ENCODE results near the gene TENT5C. TPM values are rescaled to one million over a fixed set of nuclear protein-coding genes. Genes with fewer than 3 reads are reported as not detected.

The TENT5C gene
- polyA plus RNA-seq, 1 donor (not counting 4 experiments of a cell fraction or from before 2014, with no cell fraction given): 0.13 TPM

DNA sequence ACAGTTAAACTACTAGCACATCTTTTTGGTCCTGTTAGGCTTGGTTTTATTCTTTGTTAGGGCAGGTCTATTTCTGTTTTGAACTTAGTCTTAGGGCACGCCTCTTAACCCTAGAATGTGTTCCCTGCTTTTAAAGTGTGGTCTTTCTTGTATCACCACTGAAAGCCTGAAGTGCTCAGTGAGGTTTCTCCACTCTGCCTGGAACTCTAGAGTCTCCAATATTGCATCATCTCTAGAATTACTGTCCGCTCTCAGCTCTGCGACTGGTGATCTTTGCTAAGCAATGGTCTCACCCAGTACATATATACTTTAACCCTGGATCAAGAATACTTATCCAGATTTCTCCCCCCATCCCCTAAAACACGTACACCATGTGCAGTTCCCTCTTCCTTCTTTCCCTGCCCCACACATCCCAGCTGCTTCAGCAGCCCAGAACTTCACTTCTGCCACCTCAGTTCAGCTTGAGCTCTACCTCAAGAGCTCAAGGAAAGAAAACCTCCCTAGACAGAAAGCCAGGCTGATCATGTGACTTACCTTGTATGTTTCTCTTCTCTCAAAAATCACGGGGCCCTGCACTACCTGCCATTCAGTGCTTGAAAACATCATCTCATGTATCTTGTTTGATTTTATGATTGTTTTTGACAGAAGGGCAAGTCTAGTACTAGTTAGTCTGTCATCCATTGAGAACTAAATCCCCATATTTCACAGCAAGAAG lies 59.9 kb downstream of the TENT5C start:
- no peak for TF ChIP-seq EZH2 (IDR thresholded peaks at IDR 0.05; ENCODE audit: low read length)
- TF ChIP-seq, protein P1, sequence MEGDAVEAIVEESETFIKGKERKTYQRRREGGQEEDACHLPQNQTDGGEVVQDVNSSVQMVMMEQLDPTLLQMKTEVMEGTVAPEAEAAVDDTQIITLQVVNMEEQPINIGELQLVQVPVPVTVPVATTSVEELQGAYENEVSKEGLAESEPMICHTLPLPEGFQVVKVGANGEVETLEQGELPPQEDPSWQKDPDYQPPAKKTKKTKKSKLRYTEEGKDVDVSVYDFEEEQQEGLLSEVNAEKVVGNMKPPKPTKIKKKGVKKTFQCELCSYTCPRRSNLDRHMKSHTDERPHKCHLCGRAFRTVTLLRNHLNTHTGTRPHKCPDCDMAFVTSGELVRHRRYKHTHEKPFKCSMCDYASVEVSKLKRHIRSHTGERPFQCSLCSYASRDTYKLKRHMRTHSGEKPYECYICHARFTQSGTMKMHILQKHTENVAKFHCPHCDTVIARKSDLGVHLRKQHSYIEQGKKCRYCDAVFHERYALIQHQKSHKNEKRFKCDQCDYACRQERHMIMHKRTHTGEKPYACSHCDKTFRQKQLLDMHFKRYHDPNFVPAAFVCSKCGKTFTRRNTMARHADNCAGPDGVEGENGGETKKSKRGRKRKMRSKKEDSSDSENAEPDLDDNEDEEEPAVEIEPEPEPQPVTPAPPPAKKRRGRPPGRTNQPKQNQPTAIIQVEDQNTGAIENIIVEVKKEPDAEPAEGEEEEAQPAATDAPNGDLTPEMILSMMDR (optimal IDR thresholded peaks at IDR 0.05 in 1 of 3, IDR thresholded peaks at IDR 0.05 in 1 of 3, conservative IDR thresholded peaks at IDR 0.05 in 1 of 3; ENCODE audit: extremely low read depth in 1 of 3, insufficient read depth in 2 of 3, low read length in 3 of 3): no peak
- Histone ChIP-seq H3K9me3 (ENCODE audit: control insufficient read depth, low read depth, low read length) (no peaks in the 10 kb centered on the region), H3K27me3 (ENCODE audit: control insufficient read depth, extremely low read depth, insufficient read depth, low read length) (no peaks in the 10 kb centered on the region), H3K9ac (ENCODE audit: control insufficient read depth, extremely low read depth, insufficient read depth, low read length) (no peak overlapping the region), H4K20me1 (ENCODE audit: control insufficient read depth, extremely low read depth, insufficient read depth, low read length) (no peaks in the 10 kb centered on the region), H3K27ac (ENCODE audit: control insufficient read depth, insufficient read depth, low read length) (no peak overlapping the region), H3K4me3 (ENCODE audit: control insufficient read depth in 2 of 3, extremely low read depth in 1 of 3, insufficient read depth in 2 of 3, low read depth in 1 of 3, low read length in 3 of 3) (no peak overlapping the region), H3K4me1 (ENCODE audit: control insufficient read depth, extremely low read depth, insufficient read depth, low read length) (no peaks in the 10 kb centered on the region), H3K4me2 (ENCODE audit: control insufficient read depth, extremely low read depth, insufficient read depth, low read depth, low read length) (no peak overlapping the region), H3K36me3 (ENCODE audit: control insufficient read depth in 2 of 2, extremely low read depth in 1 of 2, insufficient read depth in 2 of 2, low read length in 2 of 2) (no peaks in the 10 kb centered on the region), H3K79me2 (ENCODE audit: control insufficient read depth, insufficient read depth, low read length) (no peaks in the 10 kb centered on the region), H3K9me1 (ENCODE audit: control insufficient read depth, extremely low read depth, insufficient read depth, low read length) (no peaks in the 10 kb centered on the region), H2AFZ (ENCODE audit: control insufficient read depth, low read length) (no peak overlapping the region)
- dilution Hi-C loops (cut with MboI; ENCODE audit: extremely low pct_ligation_motif_present, low sequenced_read_pairs): no loop called here
- DNase-seq (ENCODE audit: low read depth, low spot score) (no peak), FAIRE-seq (no peak)

DNA sequence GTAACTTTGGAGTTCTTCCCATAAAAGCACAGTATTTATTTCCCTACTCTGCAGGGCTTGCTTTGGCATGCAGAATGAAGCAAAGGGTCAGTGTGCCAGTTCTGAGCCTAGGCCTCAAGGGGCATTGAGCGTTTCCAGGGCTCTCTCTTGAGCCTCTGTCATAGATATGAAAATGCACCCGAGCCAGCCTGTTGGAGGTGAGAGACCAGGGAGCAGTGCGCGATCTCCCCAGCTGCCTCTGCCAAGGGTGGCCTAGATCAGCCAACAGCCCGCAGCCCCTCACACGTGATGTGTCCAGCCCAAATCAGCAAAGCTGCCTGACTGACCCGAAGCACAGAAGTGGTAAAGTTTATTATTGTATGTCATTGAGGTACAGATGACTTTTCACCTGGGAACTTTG lies 63.7 kb downstream of the TENT5C start:
- dilution Hi-C loops (cut with MboI; ENCODE audit: extremely low pct_ligation_motif_present, low sequenced_read_pairs): no loop called here

More for the DNA sequence above, 63.7 kb downstream of the TENT5C start:
- Histone ChIP-seq H3K27ac (ENCODE audit: control insufficient read depth, insufficient read depth, low read length) (no peak overlapping the region), H3K4me1 (ENCODE audit: control insufficient read depth, extremely low read depth, insufficient read depth, low read length) (peaks cover 3% of the 10 kb centered on the region), H2AFZ (ENCODE audit: control insufficient read depth, low read length) (no peak overlapping the region), H3K9me3 (ENCODE audit: control insufficient read depth, low read depth, low read length) (no peaks in the 10 kb centered on the region), H4K20me1 (ENCODE audit: control insufficient read depth, extremely low read depth, insufficient read depth, low read length) (no peaks in the 10 kb centered on the region), H3K36me3 (ENCODE audit: control insufficient read depth in 2 of 2, extremely low read depth in 1 of 2, insufficient read depth in 2 of 2, low read length in 2 of 2) (no peaks in the 10 kb centered on the region), H3K27me3 (ENCODE audit: control insufficient read depth, extremely low read depth, insufficient read depth, low read length) (no peaks in the 10 kb centered on the region), H3K79me2 (ENCODE audit: control insufficient read depth, insufficient read depth, low read length) (no peaks in the 10 kb centered on the region), H3K4me2 (ENCODE audit: control insufficient read depth, extremely low read depth, insufficient read depth, low read depth, low read length) (no peak overlapping the region), H3K4me3 (ENCODE audit: control insufficient read depth in 2 of 3, extremely low read depth in 1 of 3, insufficient read depth in 2 of 3, low read depth in 1 of 3, low read length in 3 of 3) (no peak overlapping the region), H3K9me1 (ENCODE audit: control insufficient read depth, extremely low read depth, insufficient read depth, low read length) (no peaks in the 10 kb centered on the region), H3K9ac (ENCODE audit: control insufficient read depth, extremely low read depth, insufficient read depth, low read length) (no peak overlapping the region)
- FAIRE-seq: no peak
- TF ChIP-seq, protein P1 (optimal IDR thresholded peaks at IDR 0.05 in 1 of 3, IDR thresholded peaks at IDR 0.05 in 1 of 3, conservative IDR thresholded peaks at IDR 0.05 in 1 of 3; ENCODE audit: extremely low read depth in 1 of 3, insufficient read depth in 2 of 3, low read length in 3 of 3): no peak
- no peak for TF ChIP-seq EZH2 (IDR thresholded peaks at IDR 0.05; ENCODE audit: low read length)
- no peak for DNase-seq (ENCODE audit: low read depth, low spot score)
